T-helper 2 cell treated with Interferon-gamma antibody and Interleukin-4, amounts not matched to agents 5 μg/mL and 100 μg/mL, for 36 hours (primary cell): ENCODE data around the gene ERCC2.

Experiments used
- DNase-seq: peaks from one replicate; pipeline ENCODE4 v3.0.0; 2021; ENCODE audit warnings: low spot score
- H3K27ac Mint-ChIP-seq: one replicate; pipeline ENCODE4 v1.8.0; 2021; ENCODE audit warnings: mild to moderate bottlenecking, mixed read lengths
- H3K27me3 Mint-ChIP-seq: one replicate; pipeline ENCODE4 v1.8.0; 2021; ENCODE audit warnings: low read depth, mixed read lengths
- H3K36me3 Mint-ChIP-seq: one replicate; pipeline ENCODE4 v1.8.0; 2021; ENCODE audit warnings: low read depth, mixed read lengths
- H3K4me1 Mint-ChIP-seq: one replicate; pipeline ENCODE4 v1.8.0; 2021; ENCODE audit warnings: low read depth, mixed read lengths
- H3K4me3 Mint-ChIP-seq: one replicate; pipeline ENCODE4 v1.8.0; 2022; ENCODE audit warnings: mild to moderate bottlenecking, moderate library complexity, mixed read lengths
- H3K9me3 Mint-ChIP-seq: one replicate; pipeline ENCODE4 v1.8.0; 2021; ENCODE audit warnings: mixed read lengths

The ERCC2 gene

GRCh38 chr19:45405435-45406225 lies 35.3 kb upstream of the ERCC2 start:
- peaks cover 18% of the 10 kb centered on the region for H3K27me3 Mint-ChIP-seq
- peaks cover 12% of the 10 kb centered on the region for H3K36me3 Mint-ChIP-seq
- H3K4me1 Mint-ChIP-seq: peaks cover 39% of the 10 kb centered on the region
- DNase-seq: peak; percentile 82
- peak overlapping the region; percentile 91 for H3K4me3 Mint-ChIP-seq
- peak overlapping the region; percentile 90 for H3K27ac Mint-ChIP-seq
- H3K9me3 Mint-ChIP-seq: no peaks in the 10 kb centered on the region

- peak; percentile 74 for DNase-seq
- Mint-ChIP-seq H3K4me1 (peaks cover 39% of the 10 kb centered on the region), H3K27me3 (peaks cover 18% of the 10 kb centered on the region), H3K36me3 (peaks cover 10% of the 10 kb centered on the region), H3K27ac (peak within 1 kb of the TSS; percentile 90), H3K4me3 (peak within 1 kb of the TSS; percentile 91), H3K9me3 (no peaks in the 10 kb centered on the region)
These were observed 34.4 kb upstream of the ERCC2 start, which contains the start of gene PPP1R13L for GRCh38 chr19:45404557-45405434. PPP1R13L (minus strand) TSS chr19:45405069; CDS start chr19:45398318, 6,751 bp downstream.

- peaks cover 39% of the 10 kb centered on the region for H3K4me1 Mint-ChIP-seq
- peaks cover 18% of the 10 kb centered on the region for H3K27me3 Mint-ChIP-seq
- H3K9me3 Mint-ChIP-seq: no peaks in the 10 kb centered on the region
- peak overlapping the region; percentile 74 for H3K27ac Mint-ChIP-seq
- peak overlapping the region; percentile 91 for H3K4me3 Mint-ChIP-seq
- H3K36me3 Mint-ChIP-seq: peaks cover 7% of the 10 kb centered on the region
- peak; percentile 60 for DNase-seq
These were observed 33.6 kb upstream of the ERCC2 start for GRCh38 chr19:45403781-45404556.

- Mint-ChIP-seq H3K27ac (no peak overlapping the region), H3K27me3 (peaks cover 23% of the 10 kb centered on the region)
These were observed 32.9 kb upstream of the ERCC2 start for GRCh38 chr19:45403272-45403671.

GRCh38 chr19:45402298-45403061 lies 32.1 kb upstream of the ERCC2 start:
- peaks cover 2% of the 10 kb centered on the region for H3K36me3 Mint-ChIP-seq
- no peak overlapping the region for H3K27ac Mint-ChIP-seq
- no peak for DNase-seq
- no peak overlapping the region for H3K4me3 Mint-ChIP-seq
- peaks cover 39% of the 10 kb centered on the region for H3K4me1 Mint-ChIP-seq
- peaks cover 26% of the 10 kb centered on the region for H3K27me3 Mint-ChIP-seq
- H3K9me3 Mint-ChIP-seq: no peaks in the 10 kb centered on the region

More at GRCh38 chr19:45403272-45403671, 32.9 kb upstream of the ERCC2 start:
- Mint-ChIP-seq H3K4me1 (peaks cover 42% of the 10 kb centered on the region), H3K36me3 (peaks cover 3% of the 10 kb centered on the region), H3K9me3 (no peaks in the 10 kb centered on the region), H3K4me3 (no peak overlapping the region)
- no peak for DNase-seq

- DNase-seq: no peak
- Mint-ChIP-seq H3K9me3 (no peaks in the 10 kb centered on the region), H3K27me3 (peaks cover 32% of the 10 kb centered on the region), H3K27ac (no peak overlapping the region), H3K4me3 (no peak overlapping the region), H3K4me1 (peaks cover 38% of the 10 kb centered on the region), H3K36me3 (peaks cover 6% of the 10 kb centered on the region)
These were observed 31.4 kb upstream of the ERCC2 start for GRCh38 chr19:45401815-45402214.

GRCh38 chr19:45400192-45400591 lies 29.8 kb upstream of the ERCC2 start:
- Mint-ChIP-seq H3K36me3 (peaks cover 8% of the 10 kb centered on the region), H3K9me3 (no peaks in the 10 kb centered on the region), H3K4me3 (no peak overlapping the region), H3K27me3 (peaks cover 33% of the 10 kb centered on the region), H3K4me1 (peaks cover 29% of the 10 kb centered on the region), H3K27ac (no peak overlapping the region)
- DNase-seq: no peak

GRCh38 chr19:45395821-45396617 lies 25.6 kb upstream of the ERCC2 start:
- Mint-ChIP-seq H3K36me3 (peaks cover 8% of the 10 kb centered on the region), H3K4me1 (peaks cover 7% of the 10 kb centered on the region), H3K27me3 (peaks cover 14% of the 10 kb centered on the region), H3K9me3 (no peaks in the 10 kb centered on the region), H3K4me3 (no peak overlapping the region), H3K27ac (no peak overlapping the region)
- no peak for DNase-seq

GRCh38 chr19:45391871-45392665 lies 21.7 kb upstream of the ERCC2 start:
- H3K4me1 Mint-ChIP-seq: peaks cover 1% of the 10 kb centered on the region
- no peak for DNase-seq
- H3K27me3 Mint-ChIP-seq: peaks cover 7% of the 10 kb centered on the region
- peaks cover 4% of the 10 kb centered on the region for H3K36me3 Mint-ChIP-seq
- no peak overlapping the region for H3K4me3 Mint-ChIP-seq
- H3K27ac Mint-ChIP-seq: no peak overlapping the region
- H3K9me3 Mint-ChIP-seq: no peaks in the 10 kb centered on the region

GRCh38 chr19:45391346-45391745 lies 21.0 kb upstream of the ERCC2 start:
- no peak overlapping the region for H3K27ac Mint-ChIP-seq
- H3K4me3 Mint-ChIP-seq: no peak overlapping the region
- H3K9me3 Mint-ChIP-seq: no peaks in the 10 kb centered on the region
- H3K4me1 Mint-ChIP-seq: peaks cover 1% of the 10 kb centered on the region
- peaks cover 2% of the 10 kb centered on the region for H3K36me3 Mint-ChIP-seq
- peaks cover 10% of the 10 kb centered on the region for H3K27me3 Mint-ChIP-seq
- DNase-seq: no peak

- no peaks in the 10 kb centered on the region for H3K4me1 Mint-ChIP-seq
- no peak for DNase-seq
These were observed 15.2 kb upstream of the ERCC2 start for GRCh38 chr19:45385392-45386221.

More at GRCh38 chr19:45385392-45386221, 15.2 kb upstream of the ERCC2 start:
- no peak overlapping the region for H3K4me3 Mint-ChIP-seq
- H3K9me3 Mint-ChIP-seq: no peaks in the 10 kb centered on the region
- no peak overlapping the region for H3K27ac Mint-ChIP-seq
- H3K36me3 Mint-ChIP-seq: no peaks in the 10 kb centered on the region
- H3K27me3 Mint-ChIP-seq: peaks cover 24% of the 10 kb centered on the region
